GM12878 (cell line): ENCODE data around the gene ARL6IP5. TPM values are rescaled to one million over a fixed set of nuclear protein-coding genes. Genes with fewer than 3 reads are reported as not detected.

Experiments
- ATAC-seq: fragments of 200-7000 bp; cut with Tn5 transposase; 3 replicates; pipeline ENCODE4 v1.9.1; 2020; ENCODE audit warnings: mild to moderate bottlenecking, moderate library complexity
- BruUV-seq: library from RNA; stranded (reverse); fragments of 400-500 nt; replicated peaks from 2 replicates; lab custom pipeline; 2021; lab: Mats Ljungman, UMichigan
- CTCF ChIA-PET: fragments of 300-600 bp; sonication (Branson Sonifier 250); formaldehyde crosslinking; extraction: SDS; loops from one replicate; lab custom pipeline; 2021; ENCODE audit warnings: inconsistent platforms; lab: Yijun Ruan, JAX
- POLR2A ChIA-PET: fragments of 350-600 bp; formaldehyde crosslinking; extraction: SDS; loops from one replicate; lab custom pipeline; 2021; ENCODE audit warnings: inconsistent platforms; lab: Charles Lee
- RAD21 ChIA-PET: fragments of 300-600 bp; sonication (Branson Sonifier 250); formaldehyde crosslinking; loops from one replicate; lab custom pipeline; 2023; ENCODE audit warnings: antibody characterized with exemption; ENCODE audit not compliant: unreplicated experiment; lab: Charles Lee
- SMC1A ChIA-PET: fragments of 300-600 bp; sonication (Branson Sonifier 250); formaldehyde crosslinking; loops from one replicate; lab custom pipeline; 2023; ENCODE audit not compliant: unreplicated experiment, uncharacterized antibody; lab: Charles Lee
- DNase-seq: peaks from one replicate; pipeline ENCODE4 v3.0.0-alpha.2; 2011; ENCODE audit warnings: low read depth, low spot score
- FAIRE-seq: peaks from 3 replicates; lab custom pipeline; 2011; peaks lifted over from hg19 to GRCh38; lab: Jason Lieb, UNC
- H2AFZ ChIP-seq: 2 replicates; pipeline ENCODE4 v1.6.0; 2011; ENCODE audit warnings: low read depth, low read length, control low read depth; ENCODE audit not compliant: control insufficient read depth
- H3K27ac ChIP-seq: 2 replicates; pipeline ENCODE4 v1.5.1; 2011; ENCODE audit warnings: control low read depth; ENCODE audit not compliant: control insufficient read depth, insufficient read depth
- H3K27me3 ChIP-seq, 2 experiments: replicated peaks in 1 of 2; 2 replicates each; pipeline versions ENCODE4 v1.6.0 to v1.6.1; 2011; ENCODE audit warnings: low read length in 1 of 2; ENCODE audit not compliant: control insufficient read depth in 2 of 2, insufficient read depth in 2 of 2
- H3K36me3 ChIP-seq, 2 experiments: 2 replicates each; pipeline ENCODE4 v1.5.1; 2011; ENCODE audit warnings: low read length in 1 of 2; ENCODE audit not compliant: control insufficient read depth in 2 of 2, insufficient read depth in 2 of 2
- H3K4me1 ChIP-seq: 2 replicates; pipeline ENCODE4 v1.6.1; 2011; ENCODE audit warnings: mild to moderate bottlenecking, low read length, moderate library complexity, mixed read lengths; ENCODE audit not compliant: control insufficient read depth, insufficient read depth
- H3K4me2 ChIP-seq: 2 replicates; pipeline ENCODE4 v1.6.0; 2011; ENCODE audit warnings: control low read depth; ENCODE audit not compliant: control insufficient read depth, insufficient read depth
- H3K4me3 ChIP-seq: fragments of 200-600 bp; sonication (generic); 2 replicates; pipeline ENCODE4 v1.5.1; 2016
- H3K79me2 ChIP-seq: 2 replicates; pipeline ENCODE4 v1.6.0; 2011; ENCODE audit warnings: low read length; ENCODE audit not compliant: control insufficient read depth, insufficient read depth
- H3K9ac ChIP-seq: 2 replicates; pipeline ENCODE4 v1.8.0; 2011; ENCODE audit warnings: low read length, control low read depth, mixed read lengths; ENCODE audit not compliant: control insufficient read depth, insufficient read depth
- H3K9me3 ChIP-seq: replicated peaks from 3 replicates; pipeline ENCODE4 v1.5.1; 2011; ENCODE audit warnings: mild to moderate bottlenecking, low read length; ENCODE audit not compliant: control insufficient read depth, insufficient read depth
- H4K20me1 ChIP-seq: 2 replicates; pipeline ENCODE4 v1.6.0; 2011; ENCODE audit not compliant: control insufficient read depth, insufficient read depth
- ASH2L ChIP-seq: fragments of 300-600, 200-600 bp; sonication (generic); IDR thresholded peaks from 2 replicates; pipeline ENCODE4 v1.6.1; 2017; ENCODE audit warnings: low read depth, mild to moderate bottlenecking, borderline replicate concordance
- BCL11A ChIP-seq: IDR thresholded peaks from 2 replicates; pipeline ENCODE4 v1.6.1; 2011; ENCODE audit warnings: low read depth, low read length
- BHLHE40 ChIP-seq, 2 experiments: fragments of 450-650 bp in 1 of 2; IDR thresholded peaks; 2 replicates each; pipeline ENCODE4 v1.6.1; 2011 to 2017; ENCODE audit warnings: low read depth in 2 of 2, borderline replicate concordance in 1 of 2, improper control_type of control experiment in 1 of 2, low read length in 1 of 2, mild to moderate bottlenecking in 1 of 2
- E2F8 ChIP-seq: fragments of 450-650 bp; IDR thresholded peaks from 2 replicates; pipeline ENCODE4 v1.6.1; 2018; ENCODE audit warnings: mild to moderate bottlenecking, low read depth, moderate library complexity; ENCODE audit not compliant: partially characterized antibody
- NR2C1 ChIP-seq: fragments of 450-650 bp; IDR thresholded peaks from 2 replicates; pipeline ENCODE4 v1.6.1; 2017; ENCODE audit warnings: antibody characterized with exemption, mild to moderate bottlenecking, moderate library complexity
- POLR2AphosphoS2 ChIP-seq: IDR thresholded peaks from 2 replicates; pipeline ENCODE4 v1.6.1; 2011; ENCODE audit warnings: low read depth, mild to moderate bottlenecking, low read length, improper control_type of control experiment, moderate library complexity
- YY1 ChIP-seq: IDR thresholded peaks from 2 replicates; pipeline ENCODE4 v1.6.1; 2011; ENCODE audit warnings: low read depth, mild to moderate bottlenecking, low read length
- WGBS: methylation state at CpG from one replicate; pipeline ENCODE4 v1.1.6; 2016; ENCODE audit warnings: low lambda C conversion rate; ENCODE audit not compliant: insufficient replicate concordance, insufficient coverage; ENCODE audit errors: missing lambda C conversion rate; 5-methylcytosine and 5-hydroxymethylcytosine counted together
- in situ Hi-C: fragments of 300-500 bp; cut with MboI; formaldehyde crosslinking; loops from 9 replicates; pipeline ENCODE4 v1.14.3; 2018; ENCODE audit warnings: mixed read lengths
- intact Hi-C: fragments of 100-400 bp; cut with micrococcal nuclease; formaldehyde crosslinking; loops from one replicate; pipeline ENCODE4 v1.14.2; 2022; ENCODE audit not compliant: unreplicated experiment
- polyA plus RNA-seq, 11 experiments: library from polyadenylated mRNA; depleted of rRNA in 4 of 11; unstranded in 6 of 11; stranded (reverse) in 5 of 11; fragments of >200 nt; fragmentation: Nextera tagmentation in 4 of 11; fragmentation: Illumina TruSeq in 1 of 11; extraction: Ambion mirVana in 4 of 11; extraction: Trizol in 1 of 11; gene quantifications; 1 replicate in 1 of 11; 2 replicates in 10 of 11; pipeline versions ENCODE4 v1.2.1 to v1.2.3, GENCODE V29; 2011 to 2016; ENCODE audit warnings: inconsistent platforms in 2 of 11, missing spikeins in 2 of 11, low read depth in 1 of 11
- total RNA-seq, 4 experiments: library from RNA; depleted of rRNA in 3 of 4; stranded (reverse); fragments of >200 nt in 3 of 4; fragmentation: Illumina TruSeq in 1 of 4; extraction: Trizol in 1 of 4; gene quantifications; 2 replicates each; pipeline versions ENCODE4 v1.2.1 to v1.2.3, GENCODE V29; 2013 to 2021

The ARL6IP5 gene
- total and polyA plus RNA-seq, 10 of the 15 experiments (the other 5 are each of a cell fraction or from before 2014, with no cell fraction given), result 78.2 to 310 (median 148) TPM

- peak; percentile 52; the same call in 1 of the 2 replicates for TF ChIP-seq YY1
Observed at GRCh38 chr3:69051756-69052471, 32.8 kb upstream of the ARL6IP5 start, which contains the start of gene TMF1 (continued).

GRCh38 chr3:69052472-69052898, 32.3 kb upstream of the ARL6IP5 start:
- Histone ChIP-seq H3K27me3 (no peaks in the 10 kb centered on the region), H3K36me3 (peaks cover 0 to 4% of the 10 kb centered on the region in 2 experiments; a peak in 1 of 4 replicates), H3K4me1 (peaks cover 3% of the 10 kb centered on the region; the same call in 1 of the 2 replicates), H3K79me2 (peaks cover 45% of the 10 kb centered on the region), H2AFZ (peak overlapping the region; percentile 79), H3K9me3 (no peaks in the 10 kb centered on the region), H3K4me3 (peak overlapping the region; percentile 17; the same call in 1 of the 2 replicates), H3K9ac (peak overlapping the region; percentile 79), H4K20me1 (no peaks in the 10 kb centered on the region), H3K4me2 (peak overlapping the region; percentile 81), H3K27ac (peak overlapping the region; percentile 73)
- FAIRE-seq, result no peak
- BruUV-seq, result no TSS peak
- CTCF ChIA-PET, result interaction anchor here (0.7 to 2.5 kb wide), 11 partner anchors 8 to 254 kb away, joined by 3 to 13 read pairs (median 4); partner anchors contain the start of gene ARL6IP5
- RAD21 ChIA-PET, result interaction anchor here (1.0 to 7.4 kb wide), 6 partner anchors 24 to 69 kb away, joined by 3 to 152 read pairs (median 4); partner anchors contain the start of gene ARL6IP5
- POLR2A ChIA-PET, result interaction anchor here (0.7 to 4.0 kb wide), 10 partner anchors 13 to 43 kb away, joined by 3 to 30 read pairs (median 5); partner anchors contain the start of genes ARL6IP5 and EOGT
- ATAC-seq, result peak; percentile 2; the same call in 2 of the 3 replicates
- SMC1A ChIA-PET, result interaction anchor here (0.5 to 7.6 kb wide), 11 partner anchors 9 to 562 kb away, joined by 3 to 234 read pairs (median 7); partner anchors contain the start of genes ARL6IP5, EOGT and UBA3
- 12% methylated on average over 9 of the region's 9 CpGs for WGBS
- no peak for TF ChIP-seq BHLHE40 (IDR thresholded peaks at IDR 0.05; ENCODE audit: borderline replicate concordance in 1 of 2, low read depth in 2 of 2, low read length in 1 of 2)
- TF ChIP-seq NR2C1, result 0 out of 2 replicates have a peak, but pooled peaks have one; percentile 0
- TF ChIP-seq E2F8, result peak; percentile 12
- TF ChIP-seq BCL11A, result no peak
- no peak for TF ChIP-seq ASH2L
- TF ChIP-seq POLR2AphosphoS2, result 0 out of 2 replicates have a peak, but pooled peaks have one; percentile 20
- intact Hi-C loops, result loop anchor here (2.0 kb wide), 1 partner anchor 32 kb away; the partner anchor contains the start of gene ARL6IP5
- DNase-seq, result no peak
- in situ Hi-C loops, result no loop called here
